GM12874 (cell line): ENCODE results near the gene DOCK8.

Source experiments
- CTCF ChIP-seq: IDR thresholded peaks from 2 replicates; pipeline ENCODE4 v1.5.1; 2011; ENCODE audit warnings: low read depth, mild to moderate bottlenecking, control low read depth, low read length, moderate library complexity; ENCODE audit not compliant: insufficient read depth

Gene DOCK8

GRCh38 chr9:511861-512260, 297.2 kb downstream of the DOCK8 start:
- no peak for TF ChIP-seq CTCF

GRCh38 chr9:512555-513272, 298.0 kb downstream of the DOCK8 start:
- TF ChIP-seq CTCF, result no peak
